ENCODE data around the gene KLHDC7B. TPM values are rescaled to one million over a fixed set of nuclear protein-coding genes. Genes with fewer than 3 reads are reported as not detected.

The KLHDC7B gene
- total and polyA plus RNA-seq, 2 of the 13 experiments (the other 11 are each of a cell fraction or from before 2014, with no cell fraction given): 0.11 TPM; not detected in 1

- no CpG with 5 or more reads among the region's 33 CpGs for WGBS (ENCODE audit: low lambda C conversion rate)
- Histone ChIP-seq H3K9me3 (ENCODE audit: low read length) (no peaks in the 10 kb centered on the region), H3K79me2 (ENCODE audit: insufficient read depth, low read length) (peaks cover 20% of the 10 kb centered on the region), H3K4me1 (ENCODE audit: insufficient read depth, low read length) (peaks cover 55% of the 10 kb centered on the region), H3K4me2 (ENCODE audit: low read depth, low read length) (peak overlapping the region; percentile 100), H2AFZ (ENCODE audit: low read length) (no peak overlapping the region), H4K20me1 (ENCODE audit: insufficient read depth, low read length) (peaks cover 19% of the 10 kb centered on the region), H3K27me3 (ENCODE audit: control insufficient read depth in 1 of 2, insufficient read depth in 2 of 2, low read length in 2 of 2) (no peaks in the 10 kb centered on the region), H3K27ac (ENCODE audit: extremely low read length, insufficient read depth, low read length) (peak overlapping the region; percentile 94), H3K4me3 (replicated peaks in 1 of 3; ENCODE audit: insufficient read depth in 1 of 3, low read depth in 2 of 3, low read length in 3 of 3) (peak overlapping the region; percentile 70 to 84 (median 83); a peak in 5 of 6 replicates), H3K9ac (ENCODE audit: insufficient read depth, low read depth, low read length) (peak overlapping the region; percentile 91), H3K36me3 (replicated peaks in 1 of 2; ENCODE audit: control insufficient read depth in 1 of 2, insufficient read depth in 2 of 2, low read length in 2 of 2) (peaks cover 5 to 26% of the 10 kb centered on the region in 2 experiments; a peak in 4 of 5 replicates)
- FAIRE-seq: no peak
- intact Hi-C loops (cut with micrococcal nuclease; ENCODE audit: unreplicated experiment): loop anchor here (1.0 to 5.0 kb wide), 2 partner anchors 17 to 37 kb away; partner anchors contain the start of genes NCAPH2 and SYCE3
- in situ Hi-C loops (cut with HindIII; ENCODE audit: extremely low pct_ligation_motif_present, low pct_unique_long_range_greater_than_20kb): no loop called here
- no peak for DNase-seq (ENCODE audit: low spot score)
- POLR2A ChIA-PET: interaction anchor here (0.7 to 4.2 kb wide), 42 partner anchors 9 to 284 kb away, joined by 3 to 97 read pairs (median 5); partner anchors contain the start of genes ADM2, ARSA, CHKB and DENND6B
- peak; percentile 15; the same call in 2 of the 3 replicates for ATAC-seq
- no TSS peak for BruUV-seq (replicated peaks)
- CTCF ChIA-PET (ENCODE audit: low intra/inter-chr PET ratio, low total read pairs): no interaction called here
- TF ChIP-seq, protein P1, sequence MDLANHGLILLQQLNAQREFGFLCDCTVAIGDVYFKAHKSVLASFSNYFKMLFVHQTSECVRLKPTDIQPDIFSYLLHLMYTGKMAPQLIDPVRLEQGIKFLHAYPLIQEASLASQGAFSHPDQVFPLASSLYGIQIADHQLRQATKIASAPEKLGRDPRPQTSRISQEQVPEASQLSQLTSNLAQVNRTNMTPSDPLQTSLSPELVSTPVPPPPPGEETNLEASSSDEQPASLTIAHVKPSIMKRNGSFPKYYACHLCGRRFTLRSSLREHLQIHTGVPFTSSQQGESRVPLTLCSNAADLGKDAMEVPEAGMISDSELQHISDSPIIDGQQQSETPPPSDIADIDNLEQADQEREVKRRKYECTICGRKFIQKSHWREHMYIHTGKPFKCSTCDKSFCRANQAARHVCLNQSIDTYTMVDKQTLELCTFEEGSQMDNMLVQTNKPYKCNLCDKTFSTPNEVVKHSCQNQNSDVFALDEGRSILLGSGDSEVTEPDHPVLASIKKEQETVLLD (CRISPR knock-in tag; IDR thresholded peaks at IDR 0.05; ENCODE audit: low read depth): peak; percentile 69
- TF ChIP-seq ZNF780A (CRISPR knock-in tag; IDR thresholded peaks at IDR 0.05): 0 out of 2 replicates have a peak, but pooled peaks have one; percentile 16
- TF ChIP-seq ZNF792 (CRISPR knock-in tag; IDR thresholded peaks at IDR 0.05): no peak; the same call in 1 of the 2 replicates
- TF ChIP-seq ZNF580 (CRISPR knock-in tag; IDR thresholded peaks at IDR 0.05; ENCODE audit: borderline replicate concordance, low read depth): 0 out of 2 replicates have a peak, but pooled peaks have one; percentile 13
- TF ChIP-seq CCDC6 (CRISPR knock-in tag; IDR thresholded peaks at IDR 0.05): peak; percentile 15; the same call in 1 of the 2 replicates
- peak; percentile 20; the same call in 1 of the 2 replicates for TF ChIP-seq ZFP36L1 (CRISPR knock-in tag; IDR thresholded peaks at IDR 0.05)
- 0 out of 2 replicates have a peak, but pooled peaks have one; percentile 5 for TF ChIP-seq HOXA3 (CRISPR knock-in tag; IDR thresholded peaks at IDR 0.05)
- TF ChIP-seq ZBTB10 (CRISPR knock-in tag; IDR thresholded peaks at IDR 0.05; ENCODE audit: borderline replicate concordance): 0 out of 2 replicates have a peak, but pooled peaks have one; percentile 1
- TF ChIP-seq ZNF749 (CRISPR knock-in tag; IDR thresholded peaks at IDR 0.05; ENCODE audit: borderline replicate concordance): 0 out of 2 replicates have a peak, but pooled peaks have one; percentile 11
- TF ChIP-seq, protein P2, sequence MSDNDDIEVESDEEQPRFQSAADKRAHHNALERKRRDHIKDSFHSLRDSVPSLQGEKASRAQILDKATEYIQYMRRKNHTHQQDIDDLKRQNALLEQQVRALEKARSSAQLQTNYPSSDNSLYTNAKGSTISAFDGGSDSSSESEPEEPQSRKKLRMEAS (IDR thresholded peaks at IDR 0.05): peak; percentile 74; the same call in 1 of the 2 replicates
- no peak for TF ChIP-seq MAZ (IDR thresholded peaks at IDR 0.05; ENCODE audit: borderline replicate concordance, low read depth, low read length)
- TF ChIP-seq MAZ (CRISPR knock-in tag; IDR thresholded peaks at IDR 0.05; ENCODE audit: low read depth): peak; percentile 77; the same call in 1 of the 2 replicates
- TF ChIP-seq KDM5A (IDR thresholded peaks at IDR 0.05; ENCODE audit: borderline replicate concordance, low read length): no peak
- TF ChIP-seq SRSF4 (IDR thresholded peaks at IDR 0.05; ENCODE audit: low read depth, low read length, poor library complexity, severe bottlenecking): peak; percentile 5
- TF ChIP-seq ZMYM4 (CRISPR knock-in tag; IDR thresholded peaks at IDR 0.05): 0 out of 2 replicates have a peak, but pooled peaks have one; percentile 3
- peak; percentile 76; the same call in 1 of the 2 replicates for TF ChIP-seq ZFP82 (CRISPR knock-in tag; IDR thresholded peaks at IDR 0.05; ENCODE audit: borderline replicate concordance)
- TF ChIP-seq ZNF101 (CRISPR knock-in tag; IDR thresholded peaks at IDR 0.05; ENCODE audit: borderline replicate concordance, low read depth): 0 out of 2 replicates have a peak, but pooled peaks have one; percentile 5
- TF ChIP-seq ZNF776 (CRISPR knock-in tag; IDR thresholded peaks at IDR 0.05): no peak
- TF ChIP-seq, protein P3, sequence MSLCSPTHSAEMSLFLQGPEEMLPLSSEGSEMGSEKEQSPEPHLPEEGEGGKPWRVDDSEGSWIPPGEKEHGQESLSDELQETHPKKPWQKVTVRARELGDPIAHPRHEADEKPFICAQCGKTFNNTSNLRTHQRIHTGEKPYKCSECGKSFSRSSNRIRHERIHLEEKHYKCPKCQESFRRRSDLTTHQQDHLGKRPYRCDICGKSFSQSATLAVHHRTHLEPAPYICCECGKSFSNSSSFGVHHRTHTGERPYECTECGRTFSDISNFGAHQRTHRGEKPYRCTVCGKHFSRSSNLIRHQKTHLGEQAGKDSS (CRISPR knock-in tag; IDR thresholded peaks at IDR 0.05; ENCODE audit: borderline replicate concordance, low read depth): peak; percentile 1; the same call in 1 of the 2 replicates
These were observed 19.9 kb upstream of the KLHDC7B start for GRCh38 chr22:50525858-50526107.
